ENCODE measurements around the gene ZNF670.
A peak's percentile ranks its signal among the peaks of the same experiment; 100 is the strongest.

ZNF670 gene

DNA sequence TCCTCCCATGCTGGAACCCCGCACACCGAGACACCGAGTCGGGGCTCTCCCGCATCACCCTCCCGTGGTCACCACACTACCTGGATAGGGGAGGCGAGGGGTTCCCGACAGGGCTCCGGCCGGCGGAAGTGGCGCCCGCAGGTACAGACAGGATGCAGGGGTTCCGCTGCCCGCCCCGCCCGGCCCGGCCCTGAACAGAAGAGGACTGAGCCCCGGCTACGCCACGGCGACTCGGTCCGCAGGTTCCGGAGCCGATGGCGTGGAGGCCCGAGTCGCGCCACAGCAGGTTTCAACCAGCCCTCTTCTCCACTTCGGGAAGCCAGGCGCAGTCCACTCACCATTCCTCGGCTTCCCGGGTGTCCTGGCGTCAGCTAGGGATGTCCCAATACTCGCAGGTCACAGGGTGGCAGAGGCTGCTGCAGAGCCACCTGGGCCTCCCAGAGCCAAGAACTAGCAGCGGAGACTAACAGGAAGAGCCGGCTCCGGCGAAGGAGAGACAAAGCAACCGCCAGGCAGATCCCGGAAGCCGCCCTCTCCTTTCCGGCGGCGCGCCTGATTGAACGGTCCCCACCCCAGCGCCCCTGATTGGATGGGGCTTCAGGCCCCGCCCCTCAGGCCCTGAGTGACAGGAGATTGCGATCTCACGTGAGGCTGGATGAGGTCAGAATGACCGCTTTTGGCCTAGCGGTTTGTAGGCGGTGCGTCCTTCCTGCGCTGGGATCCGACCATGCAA is 25.4 kb upstream of the ZNF670 start, which contains the start of gene ZNF669:
TSS of gene ZNF669 (minus strand) at position 498 of the 733 bp plus-strand sequence. CDS start at position 341, 157 bp downstream.
- peak; percentile 85 for DNase-seq

GRCh38 chr1:247102381-247102780 is 23.8 kb upstream of the ZNF670 start:
- no peak for DNase-seq

GRCh38 chr1:247100676-247101279 is 22.2 kb upstream of the ZNF670 start:
- no peak for DNase-seq

DNA sequence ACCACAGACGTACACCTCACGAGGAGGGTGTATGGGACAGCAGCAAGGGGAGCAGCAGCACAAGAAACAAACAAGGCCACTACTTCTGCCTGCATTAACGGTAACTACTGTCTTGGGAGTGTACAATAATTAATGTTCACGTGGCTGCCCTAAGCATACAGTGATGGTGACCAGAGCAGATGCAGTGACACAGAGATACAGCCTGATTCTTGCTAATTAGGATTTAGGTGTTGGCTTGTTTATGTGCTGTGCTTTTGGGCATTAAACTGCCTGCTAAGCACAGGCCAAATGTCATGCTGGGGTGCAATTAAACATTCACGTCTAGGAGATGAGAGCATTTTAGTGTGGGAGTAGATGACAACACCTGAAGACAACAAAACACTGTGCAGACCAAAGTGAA is 18.3 kb upstream of the ZNF670 start:
- DNase-seq, result no peak

- no peak for DNase-seq
These were observed 17.9 kb upstream of the ZNF670 start for GRCh38 chr1:247096544-247096943.

- DNase-seq, result no peak
These were observed 17.5 kb upstream of the ZNF670 start for GRCh38 chr1:247096112-247096511.

- DNase-seq, result no peak
These were observed 11.8 kb upstream of the ZNF670 start for GRCh38 chr1:247090455-247090854.

GRCh38 chr1:247089616-247090375 is 11.2 kb upstream of the ZNF670 start:
- DNase-seq, result no peak

DNA sequence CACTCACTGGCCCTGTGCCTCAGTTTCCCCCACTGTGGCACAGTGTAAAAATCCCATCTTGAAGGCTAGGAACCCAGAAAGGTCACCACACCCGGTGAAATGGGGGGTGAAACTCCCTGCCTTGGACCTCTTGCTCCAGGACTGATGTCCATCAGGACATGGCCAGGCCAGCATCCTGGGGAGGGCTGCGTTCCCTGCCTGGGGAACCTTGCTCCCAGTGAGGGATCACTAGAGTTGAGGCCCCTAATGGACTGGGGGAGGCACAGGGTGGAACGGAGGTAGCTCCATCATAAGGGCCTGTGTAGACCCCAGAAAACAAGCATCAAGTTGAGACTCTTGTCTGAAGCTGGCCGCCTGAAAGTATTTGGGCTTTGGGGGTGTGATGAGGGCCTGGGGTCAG is 10.4 kb upstream of the ZNF670 start:
- DNase-seq, result no peak

- no peak for DNase-seq
These were observed 8.6 kb upstream of the ZNF670 start for GRCh38 chr1:247087256-247087655.

GRCh38 chr1:247085310-247085709 is 6.7 kb upstream of the ZNF670 start:
- DNase-seq, result no peak

DNA sequence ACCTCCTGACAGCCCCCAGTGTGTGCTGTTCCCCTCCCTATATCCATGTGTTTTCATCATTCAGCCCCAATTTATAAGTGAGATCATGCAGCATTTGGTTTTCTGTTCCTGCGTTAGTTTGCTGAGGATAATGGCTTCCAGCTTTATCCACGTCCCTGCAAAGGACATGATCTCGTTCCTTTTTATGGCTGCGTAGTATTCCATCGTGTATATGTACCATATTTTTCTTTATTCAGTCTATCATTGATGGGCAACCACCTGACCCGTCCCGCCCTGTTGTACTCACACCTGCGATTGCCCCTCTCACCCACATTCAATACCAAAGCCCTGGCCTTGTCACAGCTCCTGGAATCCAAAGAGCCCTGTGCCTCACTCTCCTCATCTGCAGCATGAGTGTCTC is 6.2 kb upstream of the ZNF670 start:
- DNase-seq, result no peak

DNA sequence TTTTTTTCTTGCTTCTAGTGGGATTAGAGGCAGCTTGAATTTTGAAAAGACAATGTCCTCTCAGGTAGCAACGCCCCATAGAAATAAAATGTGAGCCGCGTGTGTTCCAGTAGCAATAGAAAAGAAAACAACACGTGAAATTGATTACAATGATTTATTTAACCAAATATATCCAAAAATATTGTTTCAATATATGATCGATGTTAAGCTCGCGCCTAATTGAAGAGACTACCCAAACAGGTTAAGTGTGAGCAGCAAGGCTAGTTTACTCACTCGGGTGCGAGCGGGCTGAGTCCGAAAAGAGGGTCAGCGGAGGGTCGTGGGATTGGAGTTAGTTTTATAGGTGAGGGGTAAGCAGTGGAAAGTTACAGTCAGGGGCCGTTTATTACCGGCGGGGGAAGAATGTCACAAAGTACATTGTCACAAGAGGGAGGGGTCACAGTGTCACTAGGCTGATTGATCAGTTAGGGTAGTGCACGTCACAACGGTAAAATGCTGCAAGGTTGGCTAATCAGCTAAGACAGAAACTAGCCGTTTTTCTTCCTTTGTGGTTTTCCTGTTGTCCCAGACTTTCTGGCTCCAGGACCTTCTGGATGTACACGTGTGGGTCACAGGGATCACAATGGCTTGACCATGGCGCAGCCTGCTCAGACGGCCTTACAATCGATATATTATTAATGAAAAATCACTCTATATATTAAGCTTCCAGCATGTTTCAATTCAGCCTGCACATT is 697 bp upstream of the ZNF670 start:
- no peak for DNase-seq

DNA sequence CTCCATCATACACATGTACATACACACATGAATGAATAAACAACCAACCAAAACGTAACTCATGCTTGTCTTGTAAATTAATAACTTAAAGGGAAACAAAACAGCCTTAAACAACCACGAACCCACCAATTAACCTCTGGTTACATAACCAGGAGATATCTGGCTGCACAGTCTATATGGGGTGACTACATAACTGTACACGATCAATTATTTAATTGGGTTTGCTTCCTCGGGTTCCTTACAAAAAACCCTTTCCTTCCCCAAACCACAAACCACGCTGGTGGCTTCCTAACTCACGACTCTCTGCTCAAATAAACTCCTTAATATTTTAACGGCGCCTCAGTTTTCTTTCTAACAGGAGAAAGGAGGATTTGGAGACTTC is 744 bp downstream of the ZNF670 start:
- no peak for DNase-seq

- DNase-seq, result no peak
These were observed 1.4 kb downstream of the ZNF670 start for GRCh38 chr1:247077213-247077612.

GRCh38 chr1:247070645-247071044 is 8.0 kb downstream of the ZNF670 start:
- DNase-seq, result no peak

GRCh38 chr1:247064304-247064703 is 14.3 kb downstream of the ZNF670 start:
- DNase-seq, result no peak

GRCh38 chr1:247060771-247061170 is 17.8 kb downstream of the ZNF670 start:
- no peak for DNase-seq

DNA sequence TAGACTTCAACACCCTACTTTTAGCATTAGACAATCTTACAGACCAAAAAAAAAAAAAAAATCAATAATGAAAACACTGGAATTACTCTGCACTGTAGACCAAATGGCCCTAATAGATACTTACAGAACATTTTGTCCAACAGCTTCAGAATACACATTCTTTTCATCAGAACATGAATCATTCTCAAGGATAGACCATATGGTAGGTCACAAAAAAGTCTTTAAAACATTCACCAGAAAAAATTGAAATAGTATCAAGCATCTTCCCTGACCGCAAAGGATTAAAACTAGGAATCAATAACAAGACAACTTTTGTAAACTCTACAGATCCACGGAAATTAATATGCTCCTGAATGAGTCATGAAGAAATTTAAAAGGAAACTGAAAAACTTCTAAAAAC is 22.5 kb downstream of the ZNF670 start:
- DNase-seq, result no peak

GRCh38 chr1:247054992-247055415 is 23.6 kb downstream of the ZNF670 start:
- DNase-seq, result no peak

DNA sequence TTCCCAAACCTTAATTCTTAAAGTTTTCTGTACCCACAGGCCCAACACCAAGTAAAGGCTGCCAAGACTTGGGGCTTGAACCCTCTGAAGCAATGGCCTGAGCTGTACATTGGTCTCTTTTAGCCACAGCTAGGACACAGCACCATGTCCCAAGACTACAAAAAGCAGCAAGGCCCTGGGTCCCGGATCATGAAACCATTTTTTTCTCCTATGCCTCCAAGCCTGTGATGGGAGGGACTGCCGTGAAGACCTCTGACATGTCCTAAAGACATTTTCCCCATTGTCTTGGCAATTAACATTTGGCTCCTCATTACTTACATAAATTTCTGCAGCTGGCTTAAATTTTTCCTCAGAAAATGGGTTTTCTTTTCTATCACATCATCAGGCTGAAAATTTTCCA is 30.9 kb downstream of the ZNF670 start:
- DNase-seq, result no peak

GRCh38 chr1:247047260-247047659 is 31.4 kb downstream of the ZNF670 start:
- DNase-seq, result no peak

DNA sequence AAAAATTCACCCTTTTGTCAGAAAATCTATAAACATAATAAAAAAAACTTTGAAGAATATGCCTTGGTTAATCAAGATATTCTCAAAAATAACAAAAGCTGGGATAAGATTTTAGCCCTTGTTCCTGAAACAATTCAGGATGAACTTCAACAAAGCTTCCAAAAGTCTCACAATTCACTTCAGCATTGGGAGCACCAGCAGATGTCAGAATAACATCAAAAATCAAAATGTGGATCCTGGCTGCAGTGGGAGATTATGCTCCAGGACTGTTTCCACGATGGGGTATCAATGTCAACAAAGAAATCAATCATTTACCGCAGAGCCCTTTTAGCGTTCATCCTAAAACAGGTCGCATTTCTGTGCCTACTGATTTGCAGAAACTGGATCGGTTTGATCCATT is 35.2 kb downstream of the ZNF670 start:
- DNase-seq, result no peak
